A172 (cell line): ENCODE results near the gene GRM3. TPM values are rescaled to one million over a fixed set of nuclear protein-coding genes. Genes with fewer than 3 reads are reported as not detected.

Experiments
- DNase-seq: peaks from one replicate; pipeline ENCODE4 v3.0.0-alpha.2; 2015; ENCODE audit warnings: low spot score
- total RNA-seq: library from RNA; depleted of rRNA; stranded (reverse); fragments of >200 nt; shearing (Covaris generic); gene quantifications from 2 replicates; pipeline ENCODE4 v1.2.3, GENCODE V29; 2014

Gene GRM3
- total RNA-seq, 1 experiment from 2014 or later: not detected

GRCh38 chr7:86900886-86901285 lies 257.2 kb downstream of the GRM3 start:
- no peak for DNase-seq

GRCh38 chr7:86904949-86905834 lies 261.5 kb downstream of the GRM3 start:
- peak; percentile 21 for DNase-seq

- no peak for DNase-seq
These were observed 265.2 kb downstream of the GRM3 start for GRCh38 chr7:86908948-86909347.

- DNase-seq: no peak
These were observed 267.9 kb downstream of the GRM3 start for GRCh38 chr7:86911659-86912058.

- no peak for DNase-seq
These were observed 270.0 kb downstream of the GRM3 start for GRCh38 chr7:86913709-86914108.
